Ovary (tissue), 9 donors: Measurements from ENCODE around the gene TSFM. TPM values are rescaled to one million over a fixed set of nuclear protein-coding genes. Genes with fewer than 3 reads are reported as not detected.

ENCODE experiments used
- DNase-seq, 5 donors: peaks; one replicate each; pipeline ENCODE4 v3.0.0-alpha.2; 2019 to 2020
- H3K27ac ChIP-seq, 2 donors: fragments of 200-600 bp; one replicate each; pipeline versions ENCODE4 v1.5.1 to v1.8.0; 2019 to 2022
- H3K27me3 ChIP-seq: fragments of 200-600 bp; one replicate; pipeline ENCODE4 v1.8.0; 2022
- H3K36me3 ChIP-seq: fragments of 200-600 bp; sonication (generic); one replicate; pipeline ENCODE4 v1.5.1; 2019
- H3K4me1 ChIP-seq: one replicate; pipeline ENCODE4 v1.8.1; 2013; ENCODE audit warnings: mild to moderate bottlenecking, moderate library complexity; ENCODE audit not compliant: insufficient read depth
- H3K4me3 ChIP-seq: fragments of 200-600 bp; sonication (generic); one replicate; pipeline ENCODE4 v1.5.1; 2017
- H3K9me3 ChIP-seq, 2 donors: fragments of 200-600 bp in 1 of 2; sonication (generic) in 1 of 2; one replicate each; pipeline versions ENCODE4 v1.5.1 to v1.8.1; 2013 to 2019; ENCODE audit warnings: mild to moderate bottlenecking in 1 of 2, moderate library complexity in 1 of 2
- CTCF ChIP-seq, 3 donors: fragments of 450-650 bp in 2 of 3; fragments of 200-600 bp in 1 of 3; IDR thresholded peaks; one replicate each; pipeline versions ENCODE4 v1.5.1 to v1.8.0; 2016 to 2022; ENCODE audit warnings: antibody characterized with exemption in 3 of 3, mild to moderate bottlenecking in 1 of 3
- EP300 ChIP-seq: sonication (generic); formaldehyde crosslinking; IDR thresholded peaks from one replicate; pipeline ENCODE4 v1.6.1; 2017; ENCODE audit warnings: antibody characterized with exemption
- POLR2A ChIP-seq: fragments of 450-650 bp; IDR thresholded peaks from one replicate; pipeline ENCODE4 v1.6.1; 2017; ENCODE audit warnings: antibody characterized with exemption, mild to moderate bottlenecking, moderate library complexity
- WGBS, 3 donors: extraction: QIAGEN DNeasy Blood & Tissue Kit in 1 of 3; methylation state at CpG; one replicate each; pipeline versions ENCODE4 v1.1.5 to v1.1.7; 2013 to 2017; 5-methylcytosine and 5-hydroxymethylcytosine counted together
- intact Hi-C, 4 donors: fragments of 100-400 bp; cut with DNase I; formaldehyde crosslinking; loops; one replicate each; pipeline versions ENCODE4 v1.11.0 to v1.15.1; 2022 to 2023
- polyA plus RNA-seq, 2 donors: library from polyadenylated mRNA; stranded (reverse); fragments of 200-250 nt in 1 of 2; fragments of 350-450 nt in 1 of 2; fragmentation: Illumina TruSeq in 1 of 2; extraction: RNeasy Lipid Tissue Mini Kit (QIAGEN cat#74804) in 1 of 2; gene quantifications; one replicate each; pipeline ENCODE4 v1.2.3, GENCODE V29; 2013 to 2014
- total RNA-seq, 7 donors: library from RNA; depleted of rRNA in 2 of 7; stranded (reverse); fragments of >200 nt in 2 of 7; fragmentation: NEBNext Ultra II Directional in 3 of 7; extraction: Animal tissue kit (Norgen Biotek cat#: 25700) in 3 of 7; gene quantifications; one replicate each; pipeline versions ENCODE4 v1.1.0 to v1.2.4, GENCODE V29; 2016 to 2023
- donor health status: DM: no; HTN: no; CAD: no; lungs with moderate emphysema.
- donor health status: DM: no; HTN: no; CAD: no.
- donor health status: Bipolar disorder and iron deficiency.
- donor health status: DM: yes; HTN: yes; CAD: no.
- donor health status: DM: no; HTN: no; CAD: no.
- donor health status: DM: yes; HTN: yes; CAD: no.

TSFM gene
- total and polyA plus RNA-seq, 9 donors = 13.2 to 28.1 (median 20.1) TPM

- no peak for DNase-seq
- intact Hi-C loops = loop anchor here in 3 of 4 donors (5.0 to 10.0 kb wide), 3 partner anchors 37 to 63 kb away; partner anchors contain the start of gene TSFM (in 1 of the 3)
- no peaks in the 10 kb centered on the region for H3K9me3 ChIP-seq
- H3K4me1 ChIP-seq = peaks cover 66% of the 10 kb centered on the region
- no peak overlapping the region for H3K4me3 ChIP-seq
- TF ChIP-seq EP300 (no peak), POLR2A (no peak), CTCF (IDR thresholded peaks at IDR 0.05) (no peak)
- WGBS, 3 donors = 0% methylated on average over 1 of the region's 1 CpG
- no peaks in the 10 kb centered on the region for H3K27me3 ChIP-seq
- H3K36me3 ChIP-seq = no peaks in the 10 kb centered on the region
- peak overlapping the region in 1 of 2 donors; percentile 23 for H3K27ac ChIP-seq
Observed at GRCh38 chr12:57834086-57834876, 51.7 kb downstream of the TSFM start.

GRCh38 chr12:57835366-57836288, 53.0 kb downstream of the TSFM start:
- no peaks in the 10 kb centered on the region for H3K27me3 ChIP-seq
- no peak for DNase-seq
- peak overlapping the region in 1 of 2 donors; percentile 58 for H3K27ac ChIP-seq
- no peaks in the 10 kb centered on the region for H3K9me3 ChIP-seq
- H3K4me3 ChIP-seq = peak overlapping the region; percentile 25
- no peaks in the 10 kb centered on the region for H3K36me3 ChIP-seq
- H3K4me1 ChIP-seq = peaks cover 66% of the 10 kb centered on the region
- TF ChIP-seq POLR2A = no peak
- 24 to 26% (median 25%) methylated on average over 9 of the region's 9 CpGs for WGBS, 3 donors
- intact Hi-C loops = loop anchor here in 1 of 4 donors (10.0 kb wide), 1 partner anchor 51 kb away; the partner anchor contains the start of gene TSFM

- Histone ChIP-seq H3K27ac (peak overlapping the region in 1 of 2 donors; percentile 58), H3K27me3 (no peaks in the 10 kb centered on the region), H3K4me1 (peaks cover 67% of the 10 kb centered on the region), H3K36me3 (no peaks in the 10 kb centered on the region), H3K4me3 (peak overlapping the region; percentile 25), H3K9me3 (no peaks in the 10 kb centered on the region)
- peak; percentile 88 to 93 (median 92) for DNase-seq
- TF ChIP-seq CTCF (IDR thresholded peaks at IDR 0.05) (no peak), EP300 (no peak), POLR2A (no peak)
- intact Hi-C loops = loop anchor here in 1 of 4 donors (10.0 kb wide), 1 partner anchor 52 kb away; the partner anchor contains the start of gene TSFM
- WGBS, 3 donors = 2 to 5% (median 5%) methylated on average over 13 of the region's 13 CpGs
Observed at GRCh38 chr12:57836442-57837375, 54.1 kb downstream of the TSFM start.

- Histone ChIP-seq H3K27ac (peak overlapping the region in 1 of 2 donors; percentile 58), H3K9me3 (no peaks in the 10 kb centered on the region), H3K4me3 (no peak overlapping the region), H3K27me3 (no peaks in the 10 kb centered on the region), H3K36me3 (no peaks in the 10 kb centered on the region), H3K4me1 (peaks cover 57% of the 10 kb centered on the region)
- intact Hi-C loops = loop anchor here in 1 of 4 donors (10.0 kb wide), 1 partner anchor 53 kb away; the partner anchor contains the start of gene TSFM
- no peak for DNase-seq
- TF ChIP-seq POLR2A = no peak
- TF ChIP-seq CTCF (IDR thresholded peaks at IDR 0.05) = no peak
- TF ChIP-seq EP300 = no peak
- 5 to 12% (median 12%) methylated on average over 5 of the region's 5 CpGs for WGBS, 3 donors
Observed at GRCh38 chr12:57837864-57838562, 55.4 kb downstream of the TSFM start.
